ENCODE measurements around the gene CD109. TPM values are rescaled to one million over a fixed set of nuclear protein-coding genes. Genes with fewer than 3 reads are reported as not detected.

Gene CD109
- total RNA-seq, 1 experiment from 2014 or later, result 19.1 TPM

DNA sequence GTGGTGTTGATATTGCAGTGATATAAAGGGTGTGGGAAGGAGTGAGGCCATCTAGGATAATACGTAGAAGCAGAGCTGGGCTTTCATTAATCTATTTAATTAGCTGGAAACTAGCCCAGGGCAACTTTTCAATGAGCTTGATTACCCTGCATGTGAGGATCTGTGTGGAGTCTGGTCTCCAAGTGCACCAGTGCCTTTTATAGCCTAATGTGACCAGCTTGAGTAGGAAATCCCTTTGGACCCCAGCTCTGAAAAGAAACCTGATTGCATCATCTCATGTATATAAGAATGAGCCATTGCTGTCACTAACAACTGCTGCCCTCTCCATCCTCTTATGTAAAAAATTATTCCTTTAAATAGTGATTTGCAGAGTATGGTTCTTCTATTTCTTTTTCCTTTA is 72.6 kb downstream of the CD109 start:
- intact Hi-C loops (cut with micrococcal nuclease), result no loop called here
- POLR2A ChIA-PET (ENCODE audit: unreplicated experiment), result no interaction called here
- Histone ChIP-seq H3K27ac (ENCODE audit: low read length) (no peak overlapping the region), H3K4me1 (ENCODE audit: insufficient read depth, low read length) (peaks cover 2% of the 10 kb centered on the region), H3K79me2 (ENCODE audit: low read length) (no peaks in the 10 kb centered on the region), H3K9me2 (replicated peaks; ENCODE audit: low read length) (no peaks in the 10 kb centered on the region), H3K9me3 (ENCODE audit: low read length) (no peaks in the 10 kb centered on the region), H3K4me2 (ENCODE audit: low read length) (no peak overlapping the region), H3K9ac (ENCODE audit: low read length) (no peak overlapping the region), H3F3A (ENCODE audit: low read length, unreplicated experiment) (no peaks in the 10 kb centered on the region), H3K4me3 (ENCODE audit: low read length) (no peak overlapping the region), H2AFZ (ENCODE audit: low read length) (no peak overlapping the region), H3K27me3 (ENCODE audit: low read length) (no peaks in the 10 kb centered on the region), H4K20me1 (ENCODE audit: low read length) (no peaks in the 10 kb centered on the region), H3K36me3 (ENCODE audit: low read depth, low read length) (peaks cover 3% of the 10 kb centered on the region)
- BruUV-seq (replicated peaks), result no TSS peak
- DNase-seq, result no peak
- TF ChIP-seq, protein P1, sequence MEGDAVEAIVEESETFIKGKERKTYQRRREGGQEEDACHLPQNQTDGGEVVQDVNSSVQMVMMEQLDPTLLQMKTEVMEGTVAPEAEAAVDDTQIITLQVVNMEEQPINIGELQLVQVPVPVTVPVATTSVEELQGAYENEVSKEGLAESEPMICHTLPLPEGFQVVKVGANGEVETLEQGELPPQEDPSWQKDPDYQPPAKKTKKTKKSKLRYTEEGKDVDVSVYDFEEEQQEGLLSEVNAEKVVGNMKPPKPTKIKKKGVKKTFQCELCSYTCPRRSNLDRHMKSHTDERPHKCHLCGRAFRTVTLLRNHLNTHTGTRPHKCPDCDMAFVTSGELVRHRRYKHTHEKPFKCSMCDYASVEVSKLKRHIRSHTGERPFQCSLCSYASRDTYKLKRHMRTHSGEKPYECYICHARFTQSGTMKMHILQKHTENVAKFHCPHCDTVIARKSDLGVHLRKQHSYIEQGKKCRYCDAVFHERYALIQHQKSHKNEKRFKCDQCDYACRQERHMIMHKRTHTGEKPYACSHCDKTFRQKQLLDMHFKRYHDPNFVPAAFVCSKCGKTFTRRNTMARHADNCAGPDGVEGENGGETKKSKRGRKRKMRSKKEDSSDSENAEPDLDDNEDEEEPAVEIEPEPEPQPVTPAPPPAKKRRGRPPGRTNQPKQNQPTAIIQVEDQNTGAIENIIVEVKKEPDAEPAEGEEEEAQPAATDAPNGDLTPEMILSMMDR (conservative IDR thresholded peaks at IDR 0.05; ENCODE audit: low read depth, low read length), result no peak
- TF ChIP-seq EZH2phosphoT487 (IDR thresholded peaks at IDR 0.05; ENCODE audit: borderline replicate concordance, low read length), result no peak
- no peak for TF ChIP-seq EZH2 (IDR thresholded peaks at IDR 0.05; ENCODE audit: low read length, unreplicated experiment)
- CTCF ChIA-PET, result no interaction called here
- ATAC-seq, result no peak

- no peak overlapping the region for H3K9ac ChIP-seq (ENCODE audit: low read length)
- DNase-seq (no peak), ATAC-seq (no peak)
- no peaks in the 10 kb centered on the region for H3F3A ChIP-seq (ENCODE audit: low read length, unreplicated experiment)
- no peaks in the 10 kb centered on the region for H4K20me1 ChIP-seq (ENCODE audit: low read length)
- no peaks in the 10 kb centered on the region for H3K9me2 ChIP-seq (replicated peaks; ENCODE audit: low read length)
- no peak overlapping the region for H3K4me3 ChIP-seq (ENCODE audit: low read length)
- intact Hi-C loops (cut with micrococcal nuclease), result no loop called here
- no peak overlapping the region for H3K27ac ChIP-seq (ENCODE audit: low read length)
- BruUV-seq (replicated peaks), result no TSS peak
- no peak overlapping the region for H2AFZ ChIP-seq (ENCODE audit: low read length)
- no peak overlapping the region for H3K4me2 ChIP-seq (ENCODE audit: low read length)
- H3K36me3 ChIP-seq (ENCODE audit: low read depth, low read length), result peaks cover 3% of the 10 kb centered on the region
- TF ChIP-seq EZH2 (IDR thresholded peaks at IDR 0.05; ENCODE audit: low read length, unreplicated experiment) (no peak), EZH2phosphoT487 (IDR thresholded peaks at IDR 0.05; ENCODE audit: borderline replicate concordance, low read length) (no peak)
- TF ChIP-seq, protein P1 (conservative IDR thresholded peaks at IDR 0.05; ENCODE audit: low read depth, low read length), result no peak
- CTCF ChIA-PET, result no interaction called here
- H3K27me3 ChIP-seq (ENCODE audit: low read length), result no peaks in the 10 kb centered on the region
- no peaks in the 10 kb centered on the region for H3K79me2 ChIP-seq (ENCODE audit: low read length)
- no peaks in the 10 kb centered on the region for H3K9me3 ChIP-seq (ENCODE audit: low read length)
- POLR2A ChIA-PET (ENCODE audit: unreplicated experiment), result no interaction called here
- peaks cover 16% of the 10 kb centered on the region for H3K4me1 ChIP-seq (ENCODE audit: insufficient read depth, low read length)
Observed at GRCh38 chr6:73769976-73770375, 74.0 kb downstream of the CD109 start.

DNA sequence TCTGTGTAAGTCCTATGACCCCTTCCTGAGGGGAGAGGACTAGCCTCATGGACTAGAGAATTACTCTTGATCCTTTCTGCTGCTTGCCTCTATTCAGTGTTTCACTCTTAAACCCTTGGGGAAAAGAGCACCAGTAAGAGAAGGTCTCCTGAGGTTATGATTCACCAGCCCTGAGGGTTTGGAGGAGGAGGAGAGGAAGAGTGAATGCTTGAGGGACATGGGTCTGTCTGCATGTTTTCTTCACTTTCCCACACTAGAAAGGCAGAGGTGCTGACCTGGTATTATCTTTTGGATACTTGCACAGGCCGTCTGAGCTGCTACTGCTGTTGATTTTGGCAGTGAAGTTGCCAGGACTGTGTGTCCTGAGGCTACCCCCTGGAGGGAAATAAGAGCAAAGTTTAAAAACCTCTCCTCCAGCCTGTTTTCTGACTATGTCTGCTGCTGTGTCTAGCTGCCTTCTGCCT is 78.3 kb downstream of the CD109 start:
- ChIA-PET POLR2A (ENCODE audit: unreplicated experiment) (no interaction called here), CTCF (no interaction called here)
- no TSS peak for BruUV-seq (replicated peaks)
- H3K9me3 ChIP-seq (ENCODE audit: low read length), result no peaks in the 10 kb centered on the region
- no peaks in the 10 kb centered on the region for H4K20me1 ChIP-seq (ENCODE audit: low read length)
- peak overlapping the region; percentile 13; the same call in 1 of the 2 replicates for H3K9ac ChIP-seq (ENCODE audit: low read length)
- H3K9me2 ChIP-seq (replicated peaks; ENCODE audit: low read length), result no peaks in the 10 kb centered on the region
- no peaks in the 10 kb centered on the region for H3K27me3 ChIP-seq (ENCODE audit: low read length)
- H3K36me3 ChIP-seq (ENCODE audit: low read depth, low read length), result no peaks in the 10 kb centered on the region
- H3K27ac ChIP-seq (ENCODE audit: low read length), result peak overlapping the region; percentile 77
- H3K4me2 ChIP-seq (ENCODE audit: low read length), result peak overlapping the region; percentile 64
- no peaks in the 10 kb centered on the region for H3F3A ChIP-seq (ENCODE audit: low read length, unreplicated experiment)
- peaks cover 16% of the 10 kb centered on the region for H3K4me1 ChIP-seq (ENCODE audit: insufficient read depth, low read length)
- intact Hi-C loops (cut with micrococcal nuclease), result no loop called here
- TF ChIP-seq, protein P1 (conservative IDR thresholded peaks at IDR 0.05; ENCODE audit: low read depth, low read length), result no peak
- no peak for TF ChIP-seq EZH2 (IDR thresholded peaks at IDR 0.05; ENCODE audit: low read length, unreplicated experiment)
- TF ChIP-seq EZH2phosphoT487 (IDR thresholded peaks at IDR 0.05; ENCODE audit: borderline replicate concordance, low read length), result no peak
- DNase-seq, result peak; percentile 80
- peak; percentile 96 for ATAC-seq
- H3K4me3 ChIP-seq (ENCODE audit: low read length), result peak overlapping the region; percentile 11; the same call in 1 of the 2 replicates
- H3K79me2 ChIP-seq (ENCODE audit: low read length), result no peaks in the 10 kb centered on the region
- 0 out of 2 replicates have a peak overlapping the region, but pooled peaks have one; percentile 14 for H2AFZ ChIP-seq (ENCODE audit: low read length)

Measured in PC-3 (cell line).